RWPE1 (cell line): Measurements from ENCODE around the gene TMEM25.
A peak's percentile ranks its signal among the peaks of the same experiment; 100 is the strongest.
"Not testable (repeated sequence)": the region's sequence is repeated elsewhere in the genome, so short reads cannot be mapped to it uniquely, and the experiment has no call there.

ENCODE experiments used
- CTCF ChIA-PET: fragments of 350-600 bp; sonication (Branson Sonifier 250); formaldehyde crosslinking; extraction: SDS; loops from one replicate; lab custom pipeline; 2021; lab: Yijun Ruan, JAX
- POLR2A ChIA-PET: fragments of 400-600 bp; formaldehyde crosslinking; extraction: SDS; loops from one replicate; lab custom pipeline; 2020; ENCODE audit warnings: antibody characterized with exemption; ENCODE audit not compliant: low non-redundant PET; lab: Yijun Ruan, JAX
- DNase-seq: peaks from one replicate; pipeline ENCODE4 v3.0.0; 2012; ENCODE audit warnings: low spot score
- H3K27ac ChIP-seq: fragments of 450-650 bp; 2 replicates; pipeline ENCODE4 v1.5.1; 2017
- TF ChIP-seq, protein P1 (sequence below): fragments of 450-650 bp; conservative IDR thresholded peaks from 2 replicates; pipeline ENCODE4 v1.5.1; 2017; ENCODE audit warnings: low read depth, mild to moderate bottlenecking

TMEM25 gene

DNA sequence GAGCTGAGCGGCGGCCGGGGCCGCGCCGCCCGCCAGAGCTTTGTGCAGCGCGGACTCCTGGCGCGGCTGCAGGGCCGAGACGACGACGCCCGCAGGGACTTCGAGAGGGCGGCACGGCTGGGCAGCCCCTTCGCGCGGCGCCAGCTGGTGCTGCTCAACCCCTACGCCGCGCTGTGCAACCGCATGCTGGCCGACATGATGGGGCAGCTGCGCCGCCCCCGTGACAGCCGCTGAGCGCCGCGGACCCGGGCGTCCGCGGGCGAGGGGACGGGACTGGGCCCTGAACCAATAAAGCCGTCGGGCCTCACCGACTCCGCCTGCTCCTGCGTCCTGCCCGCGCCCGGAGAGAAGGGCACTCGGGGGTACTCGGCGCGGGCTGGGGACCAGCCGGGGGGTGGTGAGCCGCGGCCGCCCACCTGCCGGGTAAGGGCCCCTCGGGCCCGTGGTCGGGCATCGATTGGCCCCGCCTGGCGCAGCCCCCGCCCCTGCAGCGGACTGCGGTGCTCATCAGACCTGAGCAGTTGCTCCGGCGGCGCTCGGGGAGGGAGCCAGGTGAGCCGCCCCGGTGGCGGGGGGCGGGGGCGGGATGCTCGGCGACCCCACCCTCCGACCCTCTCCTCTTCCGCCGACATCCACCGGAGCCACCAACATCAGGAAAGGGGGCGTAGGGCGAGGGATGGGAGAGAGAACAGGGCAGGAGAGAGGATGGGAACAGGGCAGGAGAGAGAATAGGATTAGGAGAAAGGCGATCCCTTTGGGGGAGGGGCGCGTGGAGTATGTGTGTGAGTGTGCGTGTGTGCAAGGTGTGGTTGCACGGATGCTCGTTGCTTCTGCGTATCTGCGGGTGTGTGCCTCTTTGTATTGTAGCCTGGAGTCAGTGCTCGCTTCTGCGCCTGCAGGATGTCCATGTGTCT lies at the start of gene TMEM25:
Gene TMEM25 (plus strand): TSS at position 510 of the 914 bp plus-strand sequence. CDS start 610 bp downstream, outside the sequence.
- TF ChIP-seq, protein P1, sequence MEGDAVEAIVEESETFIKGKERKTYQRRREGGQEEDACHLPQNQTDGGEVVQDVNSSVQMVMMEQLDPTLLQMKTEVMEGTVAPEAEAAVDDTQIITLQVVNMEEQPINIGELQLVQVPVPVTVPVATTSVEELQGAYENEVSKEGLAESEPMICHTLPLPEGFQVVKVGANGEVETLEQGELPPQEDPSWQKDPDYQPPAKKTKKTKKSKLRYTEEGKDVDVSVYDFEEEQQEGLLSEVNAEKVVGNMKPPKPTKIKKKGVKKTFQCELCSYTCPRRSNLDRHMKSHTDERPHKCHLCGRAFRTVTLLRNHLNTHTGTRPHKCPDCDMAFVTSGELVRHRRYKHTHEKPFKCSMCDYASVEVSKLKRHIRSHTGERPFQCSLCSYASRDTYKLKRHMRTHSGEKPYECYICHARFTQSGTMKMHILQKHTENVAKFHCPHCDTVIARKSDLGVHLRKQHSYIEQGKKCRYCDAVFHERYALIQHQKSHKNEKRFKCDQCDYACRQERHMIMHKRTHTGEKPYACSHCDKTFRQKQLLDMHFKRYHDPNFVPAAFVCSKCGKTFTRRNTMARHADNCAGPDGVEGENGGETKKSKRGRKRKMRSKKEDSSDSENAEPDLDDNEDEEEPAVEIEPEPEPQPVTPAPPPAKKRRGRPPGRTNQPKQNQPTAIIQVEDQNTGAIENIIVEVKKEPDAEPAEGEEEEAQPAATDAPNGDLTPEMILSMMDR, result no peak
- peak within 1 kb of the TSS; percentile 65 for H3K27ac ChIP-seq
- ChIA-PET POLR2A (interaction anchor here (0.5 kb wide), 1 partner anchor 280 kb away, joined by 6 read pairs; no protein-coding TSS in a partner anchor), CTCF (interaction anchor here (0.7 kb wide), 1 partner anchor 13 kb away, joined by 3 read pairs; no protein-coding TSS in a partner anchor)
- DNase-seq, result peak; percentile 75

DNA sequence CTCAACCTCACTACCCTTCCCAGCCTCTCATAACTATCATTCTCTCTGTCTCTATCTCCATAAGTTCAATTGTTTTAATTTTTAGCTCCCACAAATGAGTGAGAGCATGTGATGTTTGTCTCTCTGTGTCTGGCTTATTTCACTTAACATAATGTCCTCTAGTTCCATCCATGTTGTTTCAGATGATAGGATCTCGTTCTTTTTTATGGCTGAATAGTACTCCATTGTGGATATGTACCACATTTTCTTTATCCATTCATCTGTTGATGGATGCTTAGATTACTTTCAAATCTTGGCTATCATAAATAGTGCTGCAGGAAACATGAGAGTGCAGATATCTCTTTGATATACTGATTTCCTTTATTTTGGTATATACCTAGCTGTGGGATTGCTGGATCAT lies 49.8 kb upstream of the TMEM25 start:
- POLR2A ChIA-PET, H3K27ac ChIP-seq, DNase-seq, CTCF ChIA-PET: not testable (repeated sequence)

DNA sequence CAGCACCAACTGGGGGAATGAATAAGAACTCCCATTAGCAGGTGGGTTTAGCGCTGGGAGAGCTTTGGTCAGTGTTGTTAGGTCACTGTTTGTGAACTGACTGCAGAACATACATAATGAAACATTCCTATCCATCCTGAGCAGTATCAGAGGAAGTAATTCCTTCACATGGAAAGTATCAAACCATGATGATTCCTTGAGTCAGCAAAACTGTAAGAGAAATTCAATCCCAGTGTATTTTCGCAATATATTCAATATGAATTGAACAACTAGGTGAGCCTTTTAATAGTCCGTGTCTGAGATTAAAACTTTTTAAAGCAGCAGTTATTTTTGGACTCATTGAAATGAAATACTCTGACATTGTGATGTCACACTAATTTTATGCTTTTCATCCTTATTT lies 46.6 kb upstream of the TMEM25 start:
- no peak for DNase-seq
- H3K27ac ChIP-seq, result no peak overlapping the region
- ChIA-PET POLR2A (no interaction called here), CTCF (no interaction called here)
- TF ChIP-seq, protein P1, result no peak

DNA sequence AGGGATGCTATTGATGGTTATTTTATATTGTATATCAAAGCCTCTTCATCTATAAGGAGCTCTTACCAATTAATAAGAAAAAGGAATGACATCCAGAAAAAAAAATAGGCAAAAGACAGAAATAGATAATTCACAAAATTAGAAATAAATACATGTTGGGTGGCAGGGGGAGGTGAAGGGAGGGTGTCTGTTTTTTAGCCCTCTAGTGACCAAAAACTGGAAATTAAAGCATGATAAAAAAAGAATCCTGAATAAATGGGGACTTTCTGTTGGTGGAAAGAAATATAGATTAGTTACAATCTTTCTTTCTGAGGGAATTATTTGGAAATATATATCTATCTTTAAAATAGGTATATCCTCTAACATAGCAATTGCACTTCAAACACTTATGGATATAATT lies 45.7 kb upstream of the TMEM25 start:
- TF ChIP-seq, protein P1, result no peak
- CTCF ChIA-PET, result interaction anchor here (0.6 to 0.7 kb wide), 3 partner anchors 22 to 94 kb away, joined by 3 to 4 read pairs (median 3); no protein-coding TSS in a partner anchor
- POLR2A ChIA-PET, result no interaction called here
- DNase-seq, result peak; percentile 11
- no peak overlapping the region for H3K27ac ChIP-seq

DNA sequence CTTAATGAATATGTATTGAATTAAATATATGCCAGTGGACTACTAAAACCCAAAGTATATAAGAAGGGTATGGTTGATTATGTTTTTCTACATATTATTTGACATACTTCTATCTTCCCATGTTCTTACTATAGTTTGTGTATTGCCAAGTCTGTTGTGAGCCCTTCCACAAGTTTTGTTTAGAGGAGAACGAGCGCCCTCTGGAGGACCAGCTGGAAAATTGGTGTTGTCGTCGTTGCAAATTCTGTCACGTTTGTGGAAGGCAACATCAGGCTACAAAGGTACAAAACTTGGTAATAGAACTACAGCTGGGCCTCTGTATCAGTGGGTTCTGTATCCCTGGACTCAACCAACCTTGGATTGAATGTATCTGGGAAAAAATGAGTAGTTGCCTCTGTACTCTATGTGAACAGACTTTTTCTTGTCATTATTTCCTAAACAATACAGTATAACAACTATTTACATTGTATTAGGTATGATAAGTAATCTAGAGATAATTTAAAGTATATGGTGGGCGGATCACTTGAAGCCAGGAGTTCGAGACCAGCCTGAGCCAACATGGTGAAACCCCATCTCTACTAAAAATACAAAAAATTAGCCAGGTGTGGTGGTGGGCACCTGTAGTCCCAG lies 42.4 kb upstream of the TMEM25 start:
- CTCF ChIA-PET, result interaction anchor here (0.6 to 1.4 kb wide), 7 partner anchors 18 to 316 kb away, joined by 3 to 7 read pairs (median 3); no protein-coding TSS in a partner anchor
- POLR2A ChIA-PET, result no interaction called here
- no peak overlapping the region for H3K27ac ChIP-seq
- peak; percentile 62 for DNase-seq
- TF ChIP-seq, protein P1, result peak; percentile 87

DNA sequence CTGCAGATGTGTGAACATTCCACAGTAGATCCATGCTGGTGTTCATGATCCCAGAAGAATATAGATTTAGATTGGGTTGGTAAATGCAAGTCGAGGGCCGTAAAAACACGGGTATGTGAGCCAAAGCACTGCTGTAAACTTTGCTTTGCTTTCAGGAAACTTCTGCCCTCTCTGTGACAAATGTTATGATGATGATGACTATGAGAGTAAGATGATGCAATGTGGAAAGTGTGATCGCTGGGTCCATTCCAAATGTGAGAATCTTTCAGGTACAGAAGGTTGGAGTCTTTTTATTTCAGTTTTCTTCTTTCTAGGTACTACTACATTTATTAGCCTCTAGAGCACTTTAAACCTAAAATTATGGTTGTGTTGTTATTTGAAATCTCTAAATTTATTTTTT lies 40.0 kb upstream of the TMEM25 start:
- TF ChIP-seq, protein P1, result no peak
- H3K27ac ChIP-seq, result no peak overlapping the region
- no peak for DNase-seq
- CTCF ChIA-PET, result no interaction called here
- POLR2A ChIA-PET, result no interaction called here
